Activated CD4-positive, alpha-beta T cell treated with anti-CD3 and anti-CD28 coated beads, Interleukin-2, amount 50 U/mL, for 4 hours (primary cell): ENCODE results near the gene STIM1.
"Not testable (repeated sequence)": the region's sequence is repeated elsewhere in the genome, so short reads cannot be mapped to it uniquely, and the experiment has no call there.

Experiments
- DNase-seq, 2 experiments: peaks; one replicate each; pipeline ENCODE4 v3.0.0-alpha.2; 2020

Gene STIM1

GRCh38 chr11:3888876-3889275 lies 33.4 kb downstream of the STIM1 start:
- DNase-seq, result no peak

DNA sequence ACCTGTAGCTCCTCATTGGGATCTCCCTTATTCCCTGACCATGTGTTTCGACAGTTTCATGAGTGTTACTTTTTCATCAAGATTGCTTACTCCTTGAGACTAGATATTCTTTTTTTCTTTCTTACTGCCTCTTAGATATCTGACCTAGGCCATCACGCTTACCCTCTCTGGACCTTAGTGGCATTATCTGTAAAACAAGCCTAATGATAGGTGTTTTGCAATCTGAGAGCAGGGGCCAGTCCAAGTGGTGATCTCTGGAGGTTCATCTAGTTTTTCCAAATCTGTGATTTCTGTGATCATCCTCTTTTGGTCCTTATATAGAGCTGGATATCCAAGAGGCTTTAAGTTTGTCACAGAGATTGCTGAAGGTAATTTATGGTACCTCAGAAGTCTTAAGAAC lies 34.5 kb downstream of the STIM1 start:
- DNase-seq, result no peak

DNA sequence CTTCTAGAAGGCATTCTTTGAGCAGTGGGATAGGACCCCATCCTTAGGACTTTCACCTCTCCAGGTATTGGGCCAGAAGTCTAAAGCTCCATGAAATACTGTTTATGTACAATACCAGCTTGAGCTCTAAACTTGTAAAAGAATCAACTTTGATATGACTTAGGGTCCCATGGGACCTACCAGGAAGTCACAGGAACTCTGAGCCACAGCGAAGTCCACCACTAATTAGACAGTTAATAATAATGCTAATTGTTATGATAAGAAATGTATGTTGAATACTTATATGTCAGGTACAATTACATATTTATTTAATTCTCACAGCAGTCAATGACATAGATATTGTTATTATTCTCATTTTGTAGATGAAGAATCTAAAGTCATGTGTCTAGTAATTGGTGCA lies 35.3 kb downstream of the STIM1 start:
- no peak for DNase-seq

- DNase-seq, result no peak
Measured at GRCh38 chr11:3891751-3892150, 36.3 kb downstream of the STIM1 start.

DNA sequence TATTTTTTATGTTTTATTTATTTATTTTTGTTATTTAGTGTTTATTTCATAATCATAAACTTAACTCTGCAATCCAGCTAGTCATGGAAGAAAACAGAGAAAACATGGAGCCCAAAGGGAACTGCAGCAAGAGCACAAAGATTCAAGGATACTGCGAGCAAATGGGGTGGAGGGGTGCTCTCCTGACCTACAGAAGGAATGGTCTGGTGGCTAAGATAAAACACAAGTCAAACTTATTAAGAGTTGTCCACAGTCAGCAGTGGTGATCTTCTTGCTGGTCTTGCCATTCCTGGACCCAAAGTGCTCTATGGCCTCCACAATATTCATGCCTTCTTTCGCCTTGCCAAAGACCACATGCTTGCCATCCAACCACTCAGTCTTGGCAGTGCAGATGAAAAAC lies 36.7 kb downstream of the STIM1 start:
- no peak for DNase-seq

DNA sequence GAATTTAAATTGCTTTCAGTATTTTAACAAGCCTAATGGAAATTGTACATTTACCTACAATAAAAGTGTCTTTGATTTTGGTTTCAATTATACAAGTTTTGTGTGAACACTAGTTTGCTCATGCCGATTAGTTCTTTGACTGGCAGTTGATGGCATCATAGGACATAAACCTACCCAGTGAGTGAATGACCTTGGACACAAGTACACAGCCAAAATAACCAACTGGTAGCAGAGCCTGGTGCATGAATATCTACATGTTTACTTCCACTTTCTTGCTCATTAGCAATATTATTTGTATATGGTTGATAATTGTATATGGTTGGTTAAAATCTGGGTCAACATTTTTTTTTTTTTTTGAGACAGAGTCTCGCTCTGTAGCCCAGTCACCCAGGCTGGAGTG lies 37.8 kb downstream of the STIM1 start:
- no peak for DNase-seq

DNA sequence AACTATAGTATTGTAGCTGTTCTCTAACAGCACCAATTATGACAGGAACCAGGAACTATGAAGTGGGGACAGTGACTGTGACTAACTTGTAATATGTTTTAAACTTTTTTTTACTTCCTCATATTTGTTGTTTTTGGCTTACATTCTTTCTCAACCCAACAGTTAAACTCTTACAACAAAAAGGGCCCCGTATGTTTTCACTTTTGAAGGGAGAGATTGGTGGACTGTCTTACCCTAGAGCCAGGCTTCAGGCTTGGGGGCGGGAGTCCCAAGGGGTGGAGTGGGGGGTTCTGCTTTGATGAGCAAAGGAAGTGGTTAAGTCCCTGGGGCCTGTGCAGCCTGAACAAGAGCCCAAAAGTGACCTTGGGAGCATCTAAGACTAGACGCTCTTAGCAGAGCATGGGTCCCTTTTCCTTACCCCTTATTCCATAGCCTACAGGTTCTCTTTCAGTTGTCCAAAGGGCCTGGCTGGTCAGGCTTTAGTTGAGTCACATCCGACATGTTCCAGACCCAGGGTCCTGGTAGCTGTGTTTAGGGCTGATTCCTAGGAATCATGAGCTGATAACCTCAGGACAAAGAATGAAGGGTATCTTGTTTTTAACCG lies 38.8 kb downstream of the STIM1 start:
- DNase-seq, result no peak

DNA sequence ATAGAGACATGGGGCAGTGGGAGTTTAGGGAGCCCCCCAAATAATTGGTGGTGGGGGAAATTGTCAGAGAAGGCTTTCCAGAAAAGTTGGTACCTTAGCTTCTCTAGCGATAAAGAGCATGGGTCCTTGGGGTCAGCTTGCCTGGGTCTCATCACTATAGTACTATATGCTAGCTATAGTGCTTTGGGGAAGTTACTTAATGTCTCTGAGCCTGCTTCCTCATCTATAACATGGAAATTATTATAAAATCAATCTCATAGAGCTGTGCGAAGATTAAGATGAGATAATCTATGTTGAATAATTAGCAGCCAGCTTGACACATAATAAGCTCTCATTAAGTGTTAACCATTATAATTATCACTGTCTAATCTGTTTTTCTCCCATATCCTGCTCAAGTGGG lies 41.2 kb downstream of the STIM1 start:
- DNase-seq, result no peak

DNA sequence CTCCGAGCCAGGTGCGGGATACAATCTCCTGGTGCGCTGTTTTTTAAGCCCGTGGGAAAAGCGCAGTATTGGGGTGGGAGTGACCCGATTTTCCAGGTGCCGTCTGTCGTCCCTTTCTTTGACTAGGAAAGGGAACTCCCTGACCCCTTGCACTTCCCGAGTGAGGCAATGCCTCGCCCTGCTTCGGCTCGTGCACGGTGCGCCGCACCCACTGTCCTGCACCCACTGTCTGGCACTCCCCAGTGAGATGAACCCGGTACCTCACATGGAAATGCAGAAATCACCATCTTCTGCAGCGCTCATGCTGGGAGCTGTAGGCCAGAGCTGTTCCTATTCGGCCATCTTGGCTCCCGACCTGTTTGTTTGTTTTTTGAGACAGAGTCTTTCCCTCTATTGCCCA lies 44.8 kb downstream of the STIM1 start:
- DNase-seq, result not testable (repeated sequence)

DNA sequence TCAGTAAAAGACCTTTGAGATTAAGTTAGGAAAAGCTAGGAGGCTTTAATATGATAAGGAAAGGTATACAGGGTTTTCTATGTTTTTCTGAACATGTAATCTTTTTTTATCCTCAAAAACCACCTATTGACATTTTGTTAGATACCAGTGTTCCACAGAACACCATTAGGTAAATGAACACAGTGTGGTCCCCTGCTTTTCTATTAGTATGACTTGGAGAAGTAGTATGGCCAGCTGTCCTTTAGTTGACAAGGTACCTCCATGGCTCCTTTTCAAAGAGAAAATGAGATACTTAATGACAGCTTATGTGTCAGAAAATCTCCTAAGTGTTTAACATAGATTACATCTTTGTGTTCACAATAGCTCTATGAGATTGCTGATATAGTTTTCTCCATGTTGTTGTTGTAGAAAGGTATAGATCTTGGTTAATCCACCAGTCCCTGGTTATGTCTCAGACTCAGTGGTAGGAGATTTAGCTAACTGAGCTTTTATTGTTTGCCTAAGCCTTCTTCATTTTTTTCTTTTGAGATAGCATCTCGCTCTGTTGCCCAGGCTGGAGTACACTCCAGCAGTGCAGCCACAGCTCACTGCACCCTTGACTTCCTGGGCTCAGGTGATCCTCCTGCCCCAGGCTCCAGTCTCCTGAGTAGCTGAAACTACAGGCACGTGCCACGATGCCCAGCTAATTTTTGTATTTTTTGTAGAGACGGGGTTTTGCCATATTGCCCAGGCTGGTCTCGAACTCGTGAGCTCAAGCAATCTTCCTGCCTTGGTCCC lies 46.0 kb downstream of the STIM1 start:
- DNase-seq, result no peak

DNA sequence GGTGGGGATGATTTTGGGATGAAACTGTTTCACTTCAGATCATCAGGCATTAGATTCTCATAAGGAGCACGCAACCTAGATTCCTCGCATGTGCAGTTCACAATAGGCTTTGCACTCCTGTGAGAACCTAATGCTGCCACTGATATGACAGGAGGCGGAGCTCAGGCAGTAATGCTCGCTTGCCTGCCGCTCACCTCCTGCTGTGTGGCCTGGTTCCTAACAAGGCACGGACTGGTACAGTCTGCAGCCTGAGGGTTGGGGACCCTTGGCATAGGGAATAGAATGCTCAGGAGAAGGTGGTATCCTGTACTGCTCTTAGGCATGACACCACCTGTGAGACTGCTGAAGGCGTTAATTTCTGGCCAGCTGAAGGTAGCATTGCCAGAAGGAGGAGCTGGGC lies 47.0 kb downstream of the STIM1 start:
- DNase-seq, result no peak

GRCh38 chr11:3903207-3903896 lies 47.9 kb downstream of the STIM1 start:
- DNase-seq, result no peak

DNA sequence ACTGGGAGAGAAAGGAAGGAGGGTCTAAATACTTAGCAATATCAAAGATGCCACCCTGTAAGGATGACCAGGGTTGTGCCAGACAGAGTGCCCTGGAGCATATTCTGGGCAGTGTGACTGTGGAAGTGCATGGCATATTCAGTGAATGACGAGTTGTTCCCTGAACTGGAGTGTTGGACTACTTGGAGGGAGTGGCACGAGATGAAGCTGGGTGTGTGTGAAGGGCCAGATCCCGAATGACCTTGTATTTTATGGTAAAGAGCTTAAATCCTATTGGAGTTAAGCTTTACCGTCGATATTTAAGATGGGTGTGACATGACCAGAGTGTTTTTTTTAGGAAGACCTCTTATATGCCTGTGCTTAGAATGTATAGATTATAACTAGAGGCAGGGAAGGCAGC lies 48.8 kb downstream of the STIM1 start:
- no peak for DNase-seq

DNA sequence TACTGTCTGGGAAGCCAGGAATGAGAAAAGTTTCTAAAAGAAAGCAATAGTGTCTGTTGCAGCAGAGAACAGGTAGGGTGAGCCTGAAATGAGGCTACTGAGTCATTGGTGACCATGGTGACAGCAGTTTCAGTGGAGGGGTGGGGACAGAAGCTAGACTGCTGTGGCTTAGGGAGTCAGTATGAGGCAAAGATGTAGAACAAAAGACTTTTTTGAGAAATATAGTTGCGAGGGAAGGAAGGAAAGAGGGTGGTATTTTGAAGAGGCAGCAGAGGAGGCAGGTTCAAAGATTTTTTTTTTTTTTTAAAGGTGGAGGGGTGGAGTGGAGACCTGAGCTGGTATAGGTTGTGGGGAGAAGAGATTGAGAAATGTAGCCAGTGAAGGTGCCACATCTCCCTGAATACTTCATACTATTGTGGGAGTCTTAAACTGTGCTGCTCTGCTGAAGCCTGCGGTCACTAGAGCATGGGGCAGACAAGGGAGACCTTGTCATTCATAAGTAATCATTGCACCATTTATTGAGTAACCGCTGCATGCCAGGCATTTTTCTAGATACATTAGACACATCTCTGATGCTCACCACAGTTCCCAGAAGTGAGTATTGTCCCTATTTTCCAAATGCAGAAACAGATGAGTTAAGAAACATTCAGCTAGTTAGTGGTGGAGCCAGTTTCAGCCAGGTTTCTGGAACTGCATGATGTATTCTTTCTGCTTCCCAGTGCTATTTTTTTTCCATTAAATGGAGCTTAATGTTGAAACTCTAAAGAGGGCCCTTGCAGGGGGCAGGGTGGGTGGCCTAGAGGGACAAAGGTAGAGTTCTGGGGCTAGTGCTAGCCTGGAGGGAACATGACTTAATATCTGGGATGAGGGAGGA lies 49.9 kb downstream of the STIM1 start:
- peak; percentile 67 to 68 for DNase-seq

GRCh38 chr11:3906166-3906565 lies 50.7 kb downstream of the STIM1 start:
- no peak for DNase-seq

DNA sequence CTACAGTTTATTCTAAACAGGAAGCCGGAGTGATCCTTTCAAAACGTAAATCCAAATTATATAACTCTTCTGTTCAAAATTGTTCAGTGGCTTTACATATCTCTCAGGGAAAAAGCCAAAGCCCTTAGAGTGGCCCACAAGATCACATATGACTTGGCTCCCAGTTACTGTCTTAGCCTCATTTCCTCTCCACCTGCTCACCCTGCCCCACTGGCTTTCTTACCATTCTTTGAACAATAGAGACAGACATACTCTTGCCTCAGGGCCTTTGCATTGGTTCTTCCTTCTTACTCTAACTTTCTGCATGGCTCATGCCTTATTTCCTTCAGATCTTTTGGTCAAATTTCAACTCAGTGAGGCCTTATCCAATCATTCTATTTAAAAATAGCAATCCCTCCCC lies 52.1 kb downstream of the STIM1 start:
- DNase-seq, result no peak

GRCh38 chr11:3909901-3910300 lies 54.4 kb downstream of the STIM1 start:
- no peak for DNase-seq

DNA sequence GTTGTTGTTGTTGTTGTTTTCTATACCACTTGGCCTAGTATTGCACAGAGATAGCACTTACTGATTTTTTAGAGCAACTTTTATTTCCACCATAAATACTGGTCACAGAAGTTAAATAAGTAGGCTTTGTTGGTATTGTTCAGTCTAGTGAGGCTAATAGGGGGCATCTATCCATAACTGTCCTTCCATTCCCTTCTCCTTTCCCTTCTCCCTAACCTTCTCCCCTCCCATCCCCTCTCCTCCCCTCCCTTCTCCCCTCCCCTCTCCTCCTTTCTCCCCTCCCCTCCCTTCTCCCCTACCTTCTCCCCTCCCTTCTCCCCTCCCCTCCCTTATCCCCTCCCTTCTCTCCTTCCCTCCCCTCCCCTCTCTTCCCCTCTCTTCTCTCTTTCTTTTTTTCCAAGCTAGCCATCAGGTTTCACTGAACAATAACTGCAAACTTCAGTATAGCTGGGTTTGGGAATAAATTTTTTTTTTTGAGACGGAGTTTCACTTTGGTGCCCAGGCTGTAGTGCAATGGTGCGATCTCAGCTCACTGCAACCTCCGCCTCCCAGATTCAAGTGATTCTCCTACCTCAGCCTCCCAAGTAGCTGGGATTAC lies 56.5 kb downstream of the STIM1 start:
- DNase-seq, result no peak

GRCh38 chr11:3913921-3914320 lies 58.5 kb downstream of the STIM1 start:
- DNase-seq, result no peak

GRCh38 chr11:3914805-3915204 lies 59.3 kb downstream of the STIM1 start:
- DNase-seq, result no peak

- peak; percentile 10 to 18 for DNase-seq
Measured at GRCh38 chr11:3916962-3917361, 61.5 kb downstream of the STIM1 start.

DNA sequence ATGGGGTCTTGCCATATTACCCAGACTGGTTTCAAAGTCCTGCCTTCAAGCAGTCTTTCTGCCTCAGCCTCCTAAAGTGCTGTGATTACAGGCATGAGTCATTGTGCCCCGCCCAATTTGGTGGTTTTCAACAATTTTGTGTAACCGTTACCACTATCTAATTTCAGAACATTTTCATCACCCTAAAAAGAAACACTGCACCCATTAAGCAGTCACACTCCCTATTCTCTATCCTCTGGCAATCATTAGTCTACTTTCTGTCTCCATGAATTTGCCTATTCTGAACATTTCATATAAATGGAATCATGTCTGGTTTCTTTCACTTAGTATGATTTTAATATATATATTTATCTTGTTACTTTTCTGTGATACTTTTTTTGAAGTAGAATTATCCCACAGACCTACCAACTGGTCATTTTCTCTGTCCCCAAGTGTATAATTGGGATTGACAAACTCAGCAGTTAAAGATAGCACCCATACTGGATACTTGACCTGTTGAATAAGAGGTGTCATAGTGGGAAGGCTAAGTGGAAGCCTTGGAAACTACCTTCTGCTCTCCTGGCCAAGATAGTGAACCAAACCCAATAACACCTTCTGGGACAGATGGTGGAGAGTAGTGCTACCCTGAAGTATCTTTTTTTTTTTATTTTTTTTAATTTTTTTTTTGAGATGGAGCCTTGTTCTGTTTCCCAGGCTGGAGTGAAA lies 64.8 kb downstream of the STIM1 start:
- peak; percentile 75 for DNase-seq
